ENCODE data around the gene SCAMP5. TPM values are rescaled to one million over a fixed set of nuclear protein-coding genes. Genes with fewer than 3 reads are reported as not detected.

Gene SCAMP5
- total and polyA plus RNA-seq, 7 donors = 1.3 to 26.5 (median 3.9) TPM

DNA sequence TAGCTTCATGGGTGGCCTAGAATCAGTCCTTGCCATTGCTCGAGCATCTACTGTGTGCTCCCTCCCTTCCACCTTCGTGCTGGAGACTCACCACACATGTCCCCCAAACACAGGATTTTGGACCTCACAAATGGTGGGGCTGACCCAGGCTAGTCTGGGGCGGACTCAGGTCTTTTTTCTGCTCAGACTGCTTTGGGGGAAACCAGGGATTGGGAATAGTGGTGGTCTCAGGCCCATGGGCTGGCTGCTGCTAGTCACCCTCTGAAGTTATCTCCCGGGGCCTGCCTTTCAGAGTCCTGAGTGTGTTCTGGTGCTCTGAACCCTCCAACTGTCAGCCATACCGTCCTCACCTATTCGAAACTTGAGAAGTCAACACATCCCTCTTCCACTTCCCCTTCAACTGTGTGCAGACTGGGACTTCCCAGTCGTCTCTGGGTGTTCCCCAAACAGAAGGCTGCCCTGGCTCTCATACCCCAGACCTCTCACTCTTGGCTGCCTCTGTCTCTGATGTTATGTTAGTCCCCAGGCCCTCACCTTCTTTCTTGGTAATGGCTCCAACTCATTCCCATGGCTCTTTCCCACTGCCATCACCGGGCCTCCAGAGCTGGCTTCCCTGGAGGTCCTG lies 74.0 kb downstream of the SCAMP5 start:
- Histone ChIP-seq H3K27ac (no peak overlapping the region), H3K4me1 (peaks cover 0 to 7% (median 0%) of the 10 kb centered on the region in 4 donors), H3K9me3 (peaks cover 0 to 4% (median 2%) of the 10 kb centered on the region in 4 donors), H3K36me3 (no peaks in the 10 kb centered on the region), H3K27me3 (no peaks in the 10 kb centered on the region), H3K4me3 (no peak overlapping the region)
- TF ChIP-seq POLR2A (IDR thresholded peaks at IDR 0.05) (no peak), POLR2AphosphoS5 (IDR thresholded peaks at IDR 0.05) (no peak), EP300 (IDR thresholded peaks at IDR 0.05) (no peak)
- TF ChIP-seq, protein P1, sequence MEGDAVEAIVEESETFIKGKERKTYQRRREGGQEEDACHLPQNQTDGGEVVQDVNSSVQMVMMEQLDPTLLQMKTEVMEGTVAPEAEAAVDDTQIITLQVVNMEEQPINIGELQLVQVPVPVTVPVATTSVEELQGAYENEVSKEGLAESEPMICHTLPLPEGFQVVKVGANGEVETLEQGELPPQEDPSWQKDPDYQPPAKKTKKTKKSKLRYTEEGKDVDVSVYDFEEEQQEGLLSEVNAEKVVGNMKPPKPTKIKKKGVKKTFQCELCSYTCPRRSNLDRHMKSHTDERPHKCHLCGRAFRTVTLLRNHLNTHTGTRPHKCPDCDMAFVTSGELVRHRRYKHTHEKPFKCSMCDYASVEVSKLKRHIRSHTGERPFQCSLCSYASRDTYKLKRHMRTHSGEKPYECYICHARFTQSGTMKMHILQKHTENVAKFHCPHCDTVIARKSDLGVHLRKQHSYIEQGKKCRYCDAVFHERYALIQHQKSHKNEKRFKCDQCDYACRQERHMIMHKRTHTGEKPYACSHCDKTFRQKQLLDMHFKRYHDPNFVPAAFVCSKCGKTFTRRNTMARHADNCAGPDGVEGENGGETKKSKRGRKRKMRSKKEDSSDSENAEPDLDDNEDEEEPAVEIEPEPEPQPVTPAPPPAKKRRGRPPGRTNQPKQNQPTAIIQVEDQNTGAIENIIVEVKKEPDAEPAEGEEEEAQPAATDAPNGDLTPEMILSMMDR (IDR thresholded peaks at IDR 0.05) = no peak
- intact Hi-C loops (cut with DNase I) = no loop called here
- WGBS, 2 donors = 71 to 87% methylated on average over 8 of the region's 8 CpGs
- no peak for DNase-seq

DNA sequence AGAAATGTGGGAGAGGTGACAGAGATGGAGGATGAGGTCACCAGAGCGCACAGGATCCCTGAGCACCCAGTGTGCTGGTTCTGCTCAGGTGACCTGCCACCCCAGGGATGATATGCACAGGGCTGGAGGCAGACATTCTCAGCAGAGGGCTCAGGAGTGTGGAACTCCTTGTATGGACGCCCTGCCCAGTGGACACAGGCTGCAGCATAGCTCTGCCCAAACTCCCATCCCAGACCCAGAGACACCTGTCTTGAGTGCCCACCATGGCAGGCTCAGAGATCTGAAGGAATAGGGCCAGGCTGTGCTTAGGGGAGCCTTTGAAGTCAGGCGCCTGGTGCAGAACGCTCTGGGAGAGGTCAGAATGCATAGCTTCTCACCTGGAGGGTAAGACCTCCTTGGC lies 75.3 kb downstream of the SCAMP5 start:
- 84 to 97% methylated on average over 4 of the region's 4 CpGs for whole genome bisulfite sequencing, 2 donors
- no peaks in the 10 kb centered on the region for H3K27me3 ChIP-seq
- H3K4me3 ChIP-seq = no peak overlapping the region
- no peaks in the 10 kb centered on the region for H3K4me1 ChIP-seq
- DNase-seq = no peak
- H3K27ac ChIP-seq = no peak overlapping the region
- H3K36me3 ChIP-seq = no peaks in the 10 kb centered on the region
- peaks cover 0 to 4% (median 2%) of the 10 kb centered on the region in 4 donors for H3K9me3 ChIP-seq
- no peak for TF ChIP-seq POLR2AphosphoS5 (IDR thresholded peaks at IDR 0.05)
- intact Hi-C loops (cut with DNase I) = no loop called here

Small RNA genes lying within 50 kb of the gene (small RNA-seq; reads per million reads assigned to genes)
- gene AC015720.1 (0 reads per million in 3 donors), gene RF00019 (0 reads per million in 3 donors)

Other genes with a start within 250 kb of the SCAMP5 start
- gene CYP1A2, start 246.7 kb upstream of the SCAMP5 start, total RNA-seq = not detected
- gene CYP1A2, start 246.7 kb upstream of the SCAMP5 start, polyA plus RNA-seq = not detected
- gene CSK, start 213.5 kb upstream of the SCAMP5 start, total RNA-seq = 10 to 100 TPM in 3 of 4 donors, 1 to 10 TPM in 1; 9.7 to 22.4 (median 14.2) TPM
- 100 to 1,000 TPM in 1 of 3 donors, 10 to 100 TPM in 2; 40.8 to 125 (median 55.0) TPM for gene CSK, start 213.5 kb upstream of the SCAMP5 start, polyA plus RNA-seq
- 1 to 10 TPM in 1 of 4 donors, not detected in 3; 1.8 TPM for gene LMAN1L, start 182.7 kb upstream of the SCAMP5 start, total RNA-seq
- under 1 TPM in 1 of 3 donors, not detected in 2; 0.64 TPM for gene LMAN1L, start 182.7 kb upstream of the SCAMP5 start, polyA plus RNA-seq
- under 1 TPM in 1 of 4 donors, not detected in 3; 0.41 TPM for gene CPLX3, start 168.9 kb upstream of the SCAMP5 start, total RNA-seq
- under 1 TPM in 1 of 3 donors, not detected in 2; 0.28 TPM for gene CPLX3, start 168.9 kb upstream of the SCAMP5 start, polyA plus RNA-seq
- gene ULK3, start 152.4 kb upstream of the SCAMP5 start, total RNA-seq = 10 to 100 TPM; 21.1 to 46.8 (median 30.6) TPM
- gene ULK3, start 152.4 kb upstream of the SCAMP5 start, polyA plus RNA-seq = 10 to 100 TPM; 46.9 to 48.6 (median 48.4) TPM
- gene SCAMP2, start 122.2 kb upstream of the SCAMP5 start, total RNA-seq = 10 to 100 TPM; 27.8 to 37.8 (median 36.2) TPM
- gene SCAMP2, start 122.2 kb upstream of the SCAMP5 start, polyA plus RNA-seq = 100 to 1,000 TPM in 1 of 3 donors, 10 to 100 TPM in 2; 28.7 to 131 (median 33.0) TPM
- 10 to 100 TPM; 34.9 to 52.0 (median 45.5) TPM for gene MPI, start 105.5 kb upstream of the SCAMP5 start, total RNA-seq
- gene MPI, start 105.5 kb upstream of the SCAMP5 start, polyA plus RNA-seq = 10 to 100 TPM; 45.6 to 87.4 (median 56.5) TPM
- gene FAM219B, start 88.7 kb upstream of the SCAMP5 start, total RNA-seq = 10 to 100 TPM; 50.5 to 65.0 (median 57.2) TPM
- gene FAM219B, start 88.7 kb upstream of the SCAMP5 start, polyA plus RNA-seq = 10 to 100 TPM; 16.6 to 38.4 (median 30.1) TPM
- gene COX5A, start 57.5 kb upstream of the SCAMP5 start, total RNA-seq = 100 to 1,000 TPM in 1 of 4 donors, 10 to 100 TPM in 3; 73.7 to 124 (median 81.6) TPM
- 1,000 to 10,000 TPM in 1 of 3 donors, 100 to 1,000 TPM in 2; 783 to 1,227 (median 854) TPM for gene COX5A, start 57.5 kb upstream of the SCAMP5 start, polyA plus RNA-seq
- 1 to 10 TPM; 3.7 to 4.8 (median 4.7) TPM for gene RPP25, start 38.8 kb upstream of the SCAMP5 start, total RNA-seq
- 10 to 100 TPM in 2 of 3 donors, 1 to 10 TPM in 1; 9.0 to 24.0 (median 16.1) TPM for gene RPP25, start 38.8 kb upstream of the SCAMP5 start, polyA plus RNA-seq
- 10 to 100 TPM in 2 of 4 donors, 1 to 10 TPM in 2; 7.9 to 18.9 (median 12.0) TPM for gene PPCDC, start 28.0 kb downstream of the SCAMP5 start, total RNA-seq
- 10 to 100 TPM; 16.2 to 37.0 (median 31.2) TPM for gene PPCDC, start 28.0 kb downstream of the SCAMP5 start, polyA plus RNA-seq
- gene C15orf39, start 206.3 kb downstream of the SCAMP5 start, total RNA-seq = 10 to 100 TPM in 2 of 4 donors, 1 to 10 TPM in 2; 4.9 to 20.2 (median 12.0) TPM
- gene C15orf39, start 206.3 kb downstream of the SCAMP5 start, polyA plus RNA-seq = 10 to 100 TPM in 1 of 3 donors, 1 to 10 TPM in 2; 7.8 to 17.2 (median 9.5) TPM